Measurements from ENCODE around the gene CAPN13. TPM values are rescaled to one million over a fixed set of nuclear protein-coding genes. Genes with fewer than 3 reads are reported as not detected.

CAPN13 gene
- total and polyA plus RNA-seq, 10 donors: 0.09 to 1.1 (median 0.36) TPM; not detected in 4

GRCh38 chr2:30691948-30692828 lies 115.1 kb downstream of the CAPN13 start:
- 77 to 90% (median 83%) methylated on average over 10 to 16 of the region's 16 CpGs for WGBS, 5 donors
- no peak overlapping the region for H3K4me3 ChIP-seq
- H3K27ac ChIP-seq: peak overlapping the region in 3 of 8 donors; percentile 15 to 59 (median 29)
- DNase-seq: no peak
- intact Hi-C loops (cut with DNase I; ENCODE audit: low total_unique reads): no loop called here
- H3K9me3 ChIP-seq: peaks cover 0 to under 1% (median 0%) of the 10 kb centered on the region in 8 donors
- no peaks in the 10 kb centered on the region for H3K36me3 ChIP-seq
- peaks cover 0 to 22% (median 0%) of the 10 kb centered on the region in 6 donors for H3K4me1 ChIP-seq
- no peaks in the 10 kb centered on the region for H3K27me3 ChIP-seq (replicated peaks in 1 of 7)
- TF ChIP-seq, protein P1, sequence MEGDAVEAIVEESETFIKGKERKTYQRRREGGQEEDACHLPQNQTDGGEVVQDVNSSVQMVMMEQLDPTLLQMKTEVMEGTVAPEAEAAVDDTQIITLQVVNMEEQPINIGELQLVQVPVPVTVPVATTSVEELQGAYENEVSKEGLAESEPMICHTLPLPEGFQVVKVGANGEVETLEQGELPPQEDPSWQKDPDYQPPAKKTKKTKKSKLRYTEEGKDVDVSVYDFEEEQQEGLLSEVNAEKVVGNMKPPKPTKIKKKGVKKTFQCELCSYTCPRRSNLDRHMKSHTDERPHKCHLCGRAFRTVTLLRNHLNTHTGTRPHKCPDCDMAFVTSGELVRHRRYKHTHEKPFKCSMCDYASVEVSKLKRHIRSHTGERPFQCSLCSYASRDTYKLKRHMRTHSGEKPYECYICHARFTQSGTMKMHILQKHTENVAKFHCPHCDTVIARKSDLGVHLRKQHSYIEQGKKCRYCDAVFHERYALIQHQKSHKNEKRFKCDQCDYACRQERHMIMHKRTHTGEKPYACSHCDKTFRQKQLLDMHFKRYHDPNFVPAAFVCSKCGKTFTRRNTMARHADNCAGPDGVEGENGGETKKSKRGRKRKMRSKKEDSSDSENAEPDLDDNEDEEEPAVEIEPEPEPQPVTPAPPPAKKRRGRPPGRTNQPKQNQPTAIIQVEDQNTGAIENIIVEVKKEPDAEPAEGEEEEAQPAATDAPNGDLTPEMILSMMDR (IDR thresholded peaks at IDR 0.05 in 8 of 11, conservative IDR thresholded peaks at IDR 0.05 in 3 of 11): no peak
- TF ChIP-seq POLR2A (IDR thresholded peaks at IDR 0.05) (no peak), POLR2AphosphoS5 (IDR thresholded peaks at IDR 0.05) (no peak)

DNA sequence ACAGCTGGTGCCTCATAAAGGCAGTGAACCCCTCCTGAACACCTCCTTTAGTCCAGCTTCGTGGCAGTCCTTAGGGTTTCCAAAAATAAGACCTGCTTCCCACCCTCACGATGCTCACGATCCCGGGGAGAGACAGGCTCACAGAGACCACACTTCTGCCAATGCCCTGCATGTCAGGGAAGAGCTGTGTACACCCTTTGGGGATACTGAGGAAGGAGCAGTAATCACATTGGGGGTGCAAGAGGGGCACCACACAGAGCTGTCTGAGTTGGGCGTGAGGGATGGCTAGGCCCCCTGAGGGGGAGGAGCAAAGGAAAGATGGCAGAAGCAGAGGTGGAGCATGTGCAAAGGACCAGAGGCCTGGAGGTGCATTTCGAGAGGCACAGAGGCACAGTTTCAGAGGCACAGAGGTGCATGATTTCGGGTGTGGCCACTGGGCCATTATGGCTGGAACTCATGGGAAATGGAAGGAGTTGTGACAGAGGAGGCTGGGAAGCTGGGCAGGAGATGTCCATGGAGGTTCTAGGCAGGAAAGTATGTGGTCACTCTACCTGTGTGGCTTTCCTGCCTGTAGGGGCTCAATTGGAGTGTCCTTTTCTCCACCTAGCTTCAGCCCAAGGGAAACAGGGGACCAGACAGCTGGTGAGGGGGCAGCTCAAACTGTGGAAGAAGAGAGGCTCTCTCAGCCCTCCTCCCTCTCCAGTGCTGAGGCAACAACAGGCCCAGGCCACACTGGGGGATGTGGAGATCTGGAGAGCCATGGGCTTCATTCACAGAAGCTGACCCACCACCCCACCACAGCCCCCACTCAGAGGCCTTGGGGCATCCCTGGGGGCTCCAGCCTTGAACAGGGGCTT lies 115.9 kb downstream of the CAPN13 start:
- WGBS, 5 donors: 84 to 92% (median 89%) methylated on average over 7 of the region's 7 CpGs

GRCh38 chr2:30690126-30690561 lies 117.1 kb downstream of the CAPN13 start:
- Histone ChIP-seq H3K36me3 (no peaks in the 10 kb centered on the region), H3K4me1 (peaks cover 0 to 23% (median 0%) of the 10 kb centered on the region in 6 donors), H3K27ac (peak overlapping the region in 4 of 8 donors; percentile 54 to 64 (median 61)), H3K9me3 (no peaks in the 10 kb centered on the region), H3K27me3 (replicated peaks in 1 of 7) (no peaks in the 10 kb centered on the region), H3K4me3 (no peak overlapping the region)
- WGBS, 5 donors: 69 to 90% (median 84%) methylated on average over 5 of the region's 5 CpGs
- intact Hi-C loops (cut with DNase I; ENCODE audit: low total_unique reads): no loop called here
- TF ChIP-seq POLR2A (IDR thresholded peaks at IDR 0.05) (no peak), POLR2AphosphoS5 (IDR thresholded peaks at IDR 0.05) (peak in 2 of 3 donors; percentile 14 to 32)
- no peak for DNase-seq

More for the DNA sequence above, 115.9 kb downstream of the CAPN13 start:
- H3K4me1 ChIP-seq: peaks cover 0 to 22% (median 0%) of the 10 kb centered on the region in 6 donors
- DNase-seq: no peak
- intact Hi-C loops (cut with DNase I; ENCODE audit: low total_unique reads): no loop called here
- H3K9me3 ChIP-seq: no peaks in the 10 kb centered on the region
- no peak for TF ChIP-seq POLR2AphosphoS5 (IDR thresholded peaks at IDR 0.05)
- TF ChIP-seq POLR2A (IDR thresholded peaks at IDR 0.05): no peak
- TF ChIP-seq, protein P1 (IDR thresholded peaks at IDR 0.05 in 8 of 11, conservative IDR thresholded peaks at IDR 0.05 in 3 of 11): no peak
- peak overlapping the region in 1 of 8 donors; percentile 59 for H3K27ac ChIP-seq
- H3K27me3 ChIP-seq (replicated peaks in 1 of 7): no peaks in the 10 kb centered on the region
- H3K36me3 ChIP-seq: no peaks in the 10 kb centered on the region
- H3K4me3 ChIP-seq: no peak overlapping the region

DNA sequence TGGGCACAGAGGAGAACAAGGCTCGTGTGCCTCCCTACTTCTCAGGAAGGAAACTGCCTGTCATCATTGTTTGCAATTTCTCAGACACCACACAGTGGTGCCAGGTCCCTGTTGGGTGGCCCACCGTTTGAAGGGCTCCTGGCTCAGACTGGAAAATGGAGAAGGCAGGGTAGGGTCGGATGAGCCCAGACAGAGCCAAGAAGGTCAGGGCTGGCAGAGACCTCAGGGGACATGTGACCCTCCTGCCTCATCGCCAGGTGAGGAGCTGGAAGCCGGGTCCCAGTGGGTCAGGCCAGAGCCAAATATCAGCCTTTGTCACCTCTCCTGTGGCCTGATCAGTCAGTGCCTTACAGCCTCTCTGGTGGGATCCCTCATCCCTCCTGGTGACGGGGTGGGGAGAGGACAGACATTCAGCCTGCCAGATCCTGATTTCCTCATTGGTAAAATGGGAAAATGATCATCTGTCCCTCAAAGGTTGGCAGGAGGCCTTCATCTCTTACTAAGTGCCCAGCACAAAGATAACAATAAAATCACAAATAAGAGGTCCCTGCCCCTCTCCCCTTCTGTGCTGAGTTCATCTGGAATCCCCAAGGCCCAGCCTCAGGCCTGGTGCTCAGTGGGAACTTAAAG lies 117.6 kb downstream of the CAPN13 start:
- intact Hi-C loops (cut with DNase I; ENCODE audit: low total_unique reads): no loop called here
- H3K4me3 ChIP-seq: no peak overlapping the region
- peak overlapping the region in 4 of 8 donors; percentile 54 to 64 (median 61) for H3K27ac ChIP-seq
- H3K27me3 ChIP-seq (replicated peaks in 1 of 7): no peaks in the 10 kb centered on the region
- no peaks in the 10 kb centered on the region for H3K36me3 ChIP-seq
- TF ChIP-seq POLR2AphosphoS5 (IDR thresholded peaks at IDR 0.05): no peak
- TF ChIP-seq POLR2A (IDR thresholded peaks at IDR 0.05): no peak
- TF ChIP-seq, protein P1 (IDR thresholded peaks at IDR 0.05 in 8 of 11, conservative IDR thresholded peaks at IDR 0.05 in 3 of 11): no peak
- 39 to 74% (median 70%) methylated on average over 3 to 6 of the region's 6 CpGs for WGBS, 5 donors
- DNase-seq: no peak
- no peaks in the 10 kb centered on the region for H3K9me3 ChIP-seq
- H3K4me1 ChIP-seq: peaks cover 0 to 28% (median 0%) of the 10 kb centered on the region in 6 donors

Data from spleen (tissue), 11 donors.